Occipital lobe (tissue), 2 donors: ENCODE data around the gene PGGHG. TPM values are rescaled to one million over a fixed set of nuclear protein-coding genes. Genes with fewer than 3 reads are reported as not detected.
"Not testable (repeated sequence)": the region's sequence is repeated elsewhere in the genome, so short reads cannot be mapped to it uniquely, and the experiment has no call there.

ENCODE experiments used
- DNase-seq: peaks from one replicate; lab custom pipeline; 2025; lab: John Stamatoyannopoulos, UW
- total RNA-seq: library from RNA; depleted of rRNA; stranded (reverse); fragments of >200 nt; gene quantifications from one replicate; pipeline ENCODE4 v1.2.3, GENCODE V29; 2014

Gene PGGHG
- total RNA-seq, 1 donor from 2014 or later: 1.4 TPM

- DNase-seq: no peak
Observed at GRCh38 chr11:297586-298405, 8.9 kb downstream of the PGGHG start.

- no peak for DNase-seq
Observed at GRCh38 chr11:298406-299065, 9.6 kb downstream of the PGGHG start.

GRCh38 chr11:299081-299891, 10.4 kb downstream of the PGGHG start, which contains the start of gene IFITM5:
IFITM5 (minus strand) TSS chr11:299526; CDS start chr11:299490, 36 bp downstream.
- DNase-seq: no peak

- no peak for DNase-seq
Observed at GRCh38 chr11:299951-300735, 11.2 kb downstream of the PGGHG start.

- DNase-seq: no peak
Observed at GRCh38 chr11:303363-303762, 14.4 kb downstream of the PGGHG start.

GRCh38 chr11:304061-304506, 15.2 kb downstream of the PGGHG start:
- no peak for DNase-seq

GRCh38 chr11:304915-305843, 16.3 kb downstream of the PGGHG start:
- DNase-seq: no peak

GRCh38 chr11:305844-306211, 16.9 kb downstream of the PGGHG start:
- no peak for DNase-seq

- no peak for DNase-seq
Observed at GRCh38 chr11:306645-307371, 17.9 kb downstream of the PGGHG start.

- not testable (repeated sequence) for DNase-seq
Observed at GRCh38 chr11:307766-308708, 19.1 kb downstream of the PGGHG start, which contains the start of gene IFITM2. IFITM2 (plus strand) TSS chr11:307816; CDS start chr11:308193, 377 bp downstream.

GRCh38 chr11:308740-309665, 20.1 kb downstream of the PGGHG start:
- DNase-seq: not testable (repeated sequence)

GRCh38 chr11:309979-310572, 21.1 kb downstream of the PGGHG start:
- not testable (repeated sequence) for DNase-seq

- not testable (repeated sequence) for DNase-seq
Observed at GRCh38 chr11:311013-311748, 22.3 kb downstream of the PGGHG start.

GRCh38 chr11:312092-312816, 23.3 kb downstream of the PGGHG start:
- DNase-seq: no peak

- no peak for DNase-seq
Observed at GRCh38 chr11:313304-313786, 24.4 kb downstream of the PGGHG start.
